HEK293 (cell line): Measurements from ENCODE around the gene HEATR5A.

Experiments used
- CTCF ChIP-seq: fragments of 450-650 bp; formaldehyde crosslinking; IDR thresholded peaks from 2 replicates; pipeline ENCODE4 v1.5.1; 2016; ENCODE audit warnings: missing biosample characterization, missing genetic modification characterization
- ZNF274 ChIP-seq, 2 experiments: fragments of 200-500 bp in 1 of 2; fragments of 450-650 bp in 1 of 2; sonication (Bioruptor generic) in 1 of 2; formaldehyde crosslinking in 1 of 2; IDR thresholded peaks; 2 replicates each; pipeline versions ENCODE4 v1.5.1 to v1.6.1; 2014 to 2016; ENCODE audit warnings: borderline replicate concordance in 1 of 2, inconsistent platforms in 1 of 2, low read length in 1 of 2, missing biosample characterization in 1 of 2, missing genetic modification characterization in 1 of 2

- TF ChIP-seq CTCF (tag by site-specific recombination) = no peak
- no peak for TF ChIP-seq ZNF274 (IDR thresholded peaks at IDR 0.05; ENCODE audit: low read length)
- TF ChIP-seq ZNF274 (tag by site-specific recombination; IDR thresholded peaks at IDR 0.05; ENCODE audit: borderline replicate concordance) = no peak
Measured at GRCh38 chr14:31357279-31357678, 63.1 kb downstream of the HEATR5A start.
